HG03565 (cell line): Measurements from ENCODE around the gene ZFP2.
A peak's percentile ranks its signal among the peaks of the same experiment; 100 is the strongest.
"Not testable (repeated sequence)": the region's sequence is repeated elsewhere in the genome, so short reads cannot be mapped to it uniquely, and the experiment has no call there.

Source experiments
- ATAC-seq: cut with Tn5 transposase; IDR thresholded peaks from one replicate; pipeline ENCODE4 v1.9.1; 2021; ENCODE audit warnings: mild to moderate bottlenecking, moderate library complexity; ENCODE audit not compliant: unreplicated experiment

Gene ZFP2

GRCh38 chr5:178895615-178896571 lies at the start of gene ZFP2:
ZFP2 (plus strand) TSS chr5:178895913; CDS start chr5:178931314, 35,401 bp downstream.
- ATAC-seq = no peak

- no peak for ATAC-seq
These were observed 46.4 kb upstream of the ZFP2 start for GRCh38 chr5:178849316-178849715.

DNA sequence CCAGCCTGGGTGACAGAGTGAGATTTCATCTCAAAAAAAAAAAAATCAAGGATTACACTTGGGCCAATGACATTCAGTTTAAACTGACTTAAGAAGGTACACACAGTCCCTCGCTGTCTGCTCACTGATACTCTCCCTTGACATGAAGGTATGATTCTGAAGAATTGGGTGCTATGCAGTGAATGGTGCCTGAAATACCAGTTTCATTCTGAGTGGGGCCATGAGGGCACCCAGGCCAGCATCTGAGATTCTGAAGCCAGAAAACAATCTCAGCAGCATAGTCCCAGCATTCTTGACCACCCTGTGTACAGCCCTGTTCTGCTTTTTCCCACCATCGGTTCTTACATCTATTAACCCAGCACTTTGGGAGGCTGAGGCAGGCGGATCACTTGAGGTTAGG lies 43.8 kb upstream of the ZFP2 start:
- ATAC-seq = no peak

- no peak for ATAC-seq
These were observed 41.4 kb upstream of the ZFP2 start for GRCh38 chr5:178854284-178854683.

GRCh38 chr5:178859625-178860521 lies 35.8 kb upstream of the ZFP2 start, which contains the start of gene ZNF354B:
ZNF354B (plus strand) TSS chr5:178859953; CDS start chr5:178861048, 1,095 bp downstream.
- peak; percentile 98 for ATAC-seq

- not testable (repeated sequence) for ATAC-seq
These were observed 35.1 kb upstream of the ZFP2 start for GRCh38 chr5:178860615-178861014.

DNA sequence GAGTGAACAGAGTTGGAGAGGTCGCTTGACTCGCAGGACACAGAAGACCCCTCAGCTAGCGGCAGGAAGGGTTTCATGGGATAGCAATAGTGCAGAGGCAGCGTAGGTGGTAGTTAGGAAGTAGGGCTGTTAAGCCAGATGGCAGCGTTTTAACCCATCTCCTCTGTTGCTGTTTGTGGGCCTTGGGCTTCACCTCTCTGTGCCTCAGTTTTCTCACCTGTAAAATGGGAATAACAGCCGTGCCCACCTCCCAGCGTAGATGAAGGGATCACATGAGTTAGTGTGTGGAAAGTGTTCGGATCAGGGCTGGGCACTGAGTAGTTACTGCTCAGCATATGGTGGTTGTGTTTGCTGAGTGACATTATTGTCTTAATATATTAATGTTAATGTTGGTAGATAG lies 34.1 kb upstream of the ZFP2 start:
- no peak for ATAC-seq

DNA sequence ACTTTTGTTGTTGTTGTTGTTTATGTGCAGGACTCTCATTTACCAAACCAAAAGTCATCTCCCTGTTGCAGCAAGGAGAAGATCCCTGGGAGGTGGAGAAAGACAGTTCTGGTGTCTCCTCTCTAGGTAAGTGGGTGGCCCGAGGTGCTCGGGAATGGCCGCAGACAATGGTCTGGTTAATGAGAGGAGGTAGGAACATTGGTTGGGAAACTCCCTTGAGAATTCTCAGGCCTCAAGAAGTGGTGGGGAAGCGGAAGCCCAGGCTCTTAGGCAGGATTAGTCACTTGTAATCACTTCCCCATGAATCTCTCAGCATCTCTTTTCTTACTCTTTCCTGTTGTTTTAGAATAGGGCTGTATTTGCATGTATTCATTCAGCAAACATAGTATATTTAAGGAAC lies 28.8 kb upstream of the ZFP2 start:
- ATAC-seq = no peak

- ATAC-seq = no peak
These were observed 26.1 kb upstream of the ZFP2 start for GRCh38 chr5:178869577-178869976.

GRCh38 chr5:178870411-178870810 lies 25.3 kb upstream of the ZFP2 start:
- no peak for ATAC-seq

DNA sequence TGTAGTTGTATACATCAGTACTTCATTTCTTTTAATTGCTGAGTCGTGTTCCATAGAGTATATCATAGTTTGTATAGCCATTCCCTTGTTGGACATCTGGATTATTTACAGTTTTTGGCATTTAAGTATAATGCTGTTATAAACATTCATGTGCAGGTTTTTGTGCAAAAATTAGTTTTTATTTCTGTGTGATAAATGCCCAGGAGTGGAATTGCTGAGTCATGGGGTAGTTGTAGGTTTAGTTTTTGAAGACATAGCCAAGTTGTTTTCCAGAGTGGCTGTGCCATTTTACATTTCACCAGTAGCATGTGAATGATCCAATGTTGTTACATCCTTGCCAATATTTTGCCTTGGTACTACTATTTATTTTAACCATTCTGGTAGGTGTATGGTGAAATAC lies 23.4 kb upstream of the ZFP2 start:
- no peak for ATAC-seq

DNA sequence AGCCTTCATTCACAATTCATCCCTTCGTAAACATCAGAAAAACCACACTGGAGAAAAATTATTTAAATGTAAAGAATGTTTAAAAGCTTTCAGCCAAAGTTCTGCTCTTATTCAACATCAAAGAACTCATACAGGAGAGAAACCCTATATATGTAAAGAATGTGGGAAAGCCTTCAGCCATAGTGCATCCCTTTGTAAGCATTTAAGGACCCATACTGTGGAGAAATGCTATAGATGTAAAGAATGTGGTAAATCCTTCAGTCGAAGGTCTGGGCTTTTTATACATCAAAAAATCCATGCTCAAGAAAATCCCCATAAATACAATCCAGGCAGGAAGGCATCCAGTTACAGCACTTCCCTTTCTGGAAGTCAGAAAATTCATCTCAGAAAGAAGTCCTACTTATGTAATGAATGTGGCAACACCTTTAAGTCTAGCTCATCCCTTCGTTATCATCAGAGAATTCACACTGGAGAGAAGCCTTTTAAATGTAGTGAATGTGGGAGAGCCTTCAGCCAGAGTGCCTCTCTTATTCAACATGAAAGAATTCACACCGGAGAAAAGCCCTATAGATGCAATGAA lies 12.5 kb upstream of the ZFP2 start:
- not testable (repeated sequence) for ATAC-seq

GRCh38 chr5:178883815-178884430 lies 11.8 kb upstream of the ZFP2 start:
- ATAC-seq = no peak

DNA sequence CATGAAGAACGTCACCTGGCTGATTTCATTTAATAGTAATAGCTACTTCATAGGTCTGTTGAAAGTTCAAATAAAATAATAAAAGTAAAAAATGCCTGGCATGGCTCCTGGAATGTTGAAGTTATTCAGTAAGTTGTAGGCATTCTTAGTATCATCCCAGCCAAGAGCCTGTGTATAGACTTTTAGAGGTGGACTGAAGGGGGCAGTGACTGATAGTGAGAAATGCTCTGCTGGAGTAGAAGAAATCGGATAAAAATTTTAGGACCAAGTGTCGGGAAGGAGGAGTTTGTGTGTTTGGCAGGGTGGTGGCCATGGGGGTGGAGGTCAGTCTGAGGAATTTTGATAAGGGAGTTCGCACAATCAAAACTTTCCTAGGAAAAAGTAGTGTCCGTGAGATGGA lies 3.6 kb downstream of the ZFP2 start:
- ATAC-seq = no peak

DNA sequence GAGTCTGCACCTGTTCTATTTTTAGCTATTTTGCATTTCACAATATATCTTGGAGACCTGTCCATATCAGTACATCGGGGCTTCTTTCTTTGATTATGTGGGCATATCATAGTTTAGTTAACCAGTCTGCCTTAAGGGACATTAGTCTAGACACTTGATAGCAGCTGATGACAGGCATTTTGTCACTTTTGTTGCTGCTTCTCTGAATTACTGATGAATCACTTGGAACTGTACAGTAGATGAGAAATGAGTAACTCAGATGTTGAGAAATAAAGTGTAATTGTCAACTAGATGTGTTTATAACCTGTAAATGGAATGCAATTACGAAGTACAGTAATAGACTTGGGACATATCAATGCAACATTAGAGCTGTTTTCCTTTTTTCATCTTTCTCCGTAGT lies 7.1 kb downstream of the ZFP2 start:
- ATAC-seq = no peak

DNA sequence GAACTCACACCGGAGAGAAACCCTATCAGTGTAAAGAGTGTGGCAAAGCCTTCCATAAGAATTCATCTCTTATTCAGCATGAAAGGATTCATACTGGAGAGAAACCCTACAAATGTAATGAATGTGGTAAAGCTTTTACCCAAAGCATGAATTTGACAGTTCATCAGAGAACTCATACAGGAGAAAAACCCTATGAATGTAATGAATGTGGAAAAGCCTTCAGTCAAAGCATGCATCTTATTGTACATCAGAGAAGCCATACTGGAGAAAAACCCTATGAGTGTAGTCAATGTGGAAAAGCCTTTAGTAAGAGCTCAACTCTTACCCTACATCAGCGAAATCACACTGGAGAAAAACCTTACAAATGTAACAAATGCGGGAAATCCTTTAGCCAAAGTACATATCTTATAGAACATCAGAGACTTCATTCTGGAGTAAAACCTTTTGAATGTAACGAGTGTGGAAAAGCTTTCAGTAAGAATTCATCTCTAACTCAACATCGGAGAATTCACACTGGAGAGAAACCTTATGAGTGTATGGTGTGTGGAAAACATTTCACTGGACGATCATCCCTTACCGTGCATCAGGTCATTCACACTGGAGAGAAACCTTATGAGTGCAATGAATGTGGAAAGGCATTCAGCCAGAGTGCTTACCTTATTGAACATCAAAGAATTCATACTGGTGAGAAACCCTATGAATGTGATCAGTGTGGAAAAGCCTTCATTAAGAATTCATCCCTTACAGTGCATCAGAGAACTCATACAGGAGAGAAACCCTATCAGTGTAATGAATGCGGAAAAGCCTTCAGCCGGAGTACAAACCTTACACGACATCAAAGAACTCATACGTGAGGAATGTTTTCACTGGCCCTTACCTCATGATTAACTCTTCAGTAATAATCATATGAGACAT lies 36.4 kb downstream of the ZFP2 start:
- no peak for ATAC-seq

- no peak for ATAC-seq
These were observed 45.1 kb downstream of the ZFP2 start, which contains the start of gene ZNF454 for GRCh38 chr5:178940569-178941360. ZNF454 (plus strand) TSS chr5:178941198; CDS start chr5:178942792, 1,594 bp downstream.

DNA sequence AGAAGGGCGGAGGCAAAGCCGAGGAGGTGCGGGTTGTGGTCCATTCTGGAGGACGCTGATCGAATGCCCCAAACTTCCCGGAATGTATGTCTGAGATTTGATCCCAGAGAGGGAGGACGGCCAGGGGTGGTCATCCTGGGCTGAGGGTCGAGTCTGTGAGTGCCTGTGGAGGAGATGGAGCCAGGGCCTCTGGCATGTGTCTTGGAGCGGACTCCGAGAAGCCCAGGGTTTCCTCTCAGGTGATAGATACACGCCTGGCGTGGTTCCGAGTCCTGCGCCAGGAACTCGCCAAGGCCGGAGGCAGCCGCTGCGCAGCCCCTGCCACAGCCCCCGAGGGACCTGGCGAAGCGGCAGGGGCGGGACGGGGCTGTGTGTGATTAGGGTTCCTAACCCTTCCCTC lies 45.6 kb downstream of the ZFP2 start:
- ATAC-seq = no peak
